Measurements from ENCODE around the gene KRTAP5-6.

KRTAP5-6 gene, protein sequence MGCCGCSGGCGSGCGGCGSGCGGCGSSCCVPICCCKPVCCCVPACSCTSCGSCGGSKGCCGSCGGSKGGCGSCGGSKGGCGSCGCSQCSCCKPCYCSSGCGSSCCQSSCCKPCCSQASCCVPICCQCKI

GRCh38 chr11:1696608-1697570, at the start of gene KRTAP5-6:
TSS of gene KRTAP5-6 (plus strand) at chr11:1697195. CDS start at chr11:1697246, 51 bp downstream.
- DNase-seq (ENCODE audit: low spot score) = no peak

DNA sequence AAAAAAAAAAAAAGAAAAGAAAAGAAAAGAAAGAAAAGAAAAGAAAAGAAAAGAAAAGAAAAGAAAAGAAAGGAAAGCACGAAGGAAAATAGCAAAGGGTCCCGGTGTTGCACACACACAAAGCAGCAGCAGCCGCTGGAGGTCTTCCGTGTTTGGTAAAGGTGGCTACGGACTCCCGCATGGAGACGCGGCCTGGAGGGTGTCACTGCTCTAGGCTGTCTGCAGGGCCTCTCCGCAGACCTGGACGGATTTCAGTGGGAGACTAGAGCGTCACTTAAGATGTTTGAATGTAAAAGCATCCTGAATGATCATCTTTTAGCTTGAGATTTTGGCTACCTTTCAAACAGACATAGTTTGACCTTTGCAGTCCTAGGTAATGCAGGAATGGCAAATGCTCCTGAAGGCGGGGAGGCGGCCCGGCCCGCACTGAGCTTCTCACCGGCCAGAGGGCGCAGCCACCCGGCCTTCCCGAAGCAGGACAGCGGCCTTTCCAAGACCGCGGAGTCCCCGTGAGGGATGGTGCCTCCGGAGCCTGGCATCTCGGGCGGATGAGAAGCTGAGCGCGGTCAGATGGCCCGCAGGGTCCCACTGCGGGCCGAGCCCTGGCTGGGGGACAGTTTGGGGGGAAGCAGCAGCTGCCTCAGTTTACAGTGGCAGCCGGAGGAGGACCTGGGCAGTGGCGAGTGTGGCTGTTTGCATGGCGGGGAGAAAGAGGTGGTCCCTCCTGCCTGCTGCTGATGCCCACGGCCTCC, 48.9 kb upstream of the KRTAP5-6 start:
- DNase-seq (ENCODE audit: low spot score) = no peak

DNA sequence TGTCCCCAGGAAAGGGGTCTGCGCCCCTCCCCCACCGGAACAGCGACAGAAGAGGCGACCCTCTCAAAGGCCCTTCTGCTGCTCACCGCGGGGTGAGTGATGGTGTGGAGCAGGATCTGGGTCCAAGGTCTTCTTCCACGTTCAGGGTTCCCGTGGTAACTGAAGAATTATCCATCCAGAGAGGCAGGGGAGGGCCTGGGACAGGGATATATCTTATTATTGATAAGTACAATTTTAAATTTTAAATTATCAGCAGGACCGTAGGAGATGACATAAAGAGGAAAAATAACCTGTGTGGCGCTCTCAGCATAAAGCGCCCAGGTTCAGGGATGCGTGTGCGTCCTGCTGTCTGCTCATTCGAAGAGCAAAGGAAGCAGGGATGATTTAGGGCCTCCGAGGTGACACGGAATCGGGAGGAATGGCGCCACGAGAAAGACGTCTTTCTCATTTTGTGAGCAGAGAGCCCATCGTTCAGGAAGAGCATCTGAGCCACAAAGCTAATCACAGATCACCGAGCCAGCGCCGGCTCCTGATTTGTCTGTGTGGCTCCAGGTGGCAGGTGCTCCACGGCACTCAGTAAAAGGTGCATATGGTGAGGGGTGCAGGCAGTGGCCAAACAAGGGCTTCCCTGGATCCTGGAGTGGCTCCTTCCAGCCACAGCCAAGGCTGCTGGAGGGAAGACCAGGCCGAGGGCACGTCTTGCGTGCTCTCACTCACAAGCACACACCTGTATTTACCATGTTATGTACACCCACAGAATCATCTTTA, 48.2 kb upstream of the KRTAP5-6 start:
- no peak for DNase-seq (ENCODE audit: low spot score)

DNA sequence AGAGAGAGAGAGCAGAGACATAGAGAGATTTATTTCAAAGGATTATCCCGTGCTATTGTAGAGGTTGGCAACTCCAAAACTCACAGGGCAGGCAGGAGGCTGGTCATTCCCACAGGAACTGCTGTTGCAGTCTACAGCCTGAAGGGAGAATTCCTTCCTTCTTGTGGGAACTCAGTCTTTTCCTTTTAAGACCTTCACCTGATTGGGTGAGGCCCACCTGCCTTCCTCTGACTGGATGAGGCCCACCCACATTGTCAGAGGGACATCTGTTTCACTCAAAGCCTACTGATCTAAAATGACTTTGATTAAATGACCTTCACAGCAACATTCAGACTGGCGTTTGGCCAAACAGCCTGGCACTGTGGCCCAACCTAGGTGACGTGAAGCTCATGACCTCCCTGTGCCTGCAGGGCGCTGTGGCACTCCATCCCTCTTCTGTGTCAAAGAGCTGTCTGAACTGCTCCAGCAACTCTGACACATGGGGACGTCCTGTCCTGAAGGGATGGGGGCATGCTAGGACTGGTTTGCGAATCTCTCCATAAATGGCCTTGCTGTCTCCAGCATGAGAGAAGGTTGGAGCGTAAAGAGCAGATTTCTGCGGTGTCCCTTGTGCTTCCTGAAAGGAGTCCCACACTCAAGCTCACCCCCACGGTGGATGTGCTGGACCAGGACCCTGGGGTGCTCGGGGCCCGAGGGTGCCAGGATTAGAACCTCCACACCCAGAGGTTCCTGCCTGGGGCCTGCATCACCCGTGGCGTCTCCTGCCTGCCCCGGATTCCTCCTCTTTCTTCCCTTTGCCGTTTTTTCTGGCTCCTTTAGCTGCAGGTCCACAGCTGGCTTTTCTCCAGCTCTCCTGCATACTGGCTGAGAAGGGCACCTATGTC, 46.7 kb upstream of the KRTAP5-6 start:
- DNase-seq (ENCODE audit: low spot score) = no peak

DNA sequence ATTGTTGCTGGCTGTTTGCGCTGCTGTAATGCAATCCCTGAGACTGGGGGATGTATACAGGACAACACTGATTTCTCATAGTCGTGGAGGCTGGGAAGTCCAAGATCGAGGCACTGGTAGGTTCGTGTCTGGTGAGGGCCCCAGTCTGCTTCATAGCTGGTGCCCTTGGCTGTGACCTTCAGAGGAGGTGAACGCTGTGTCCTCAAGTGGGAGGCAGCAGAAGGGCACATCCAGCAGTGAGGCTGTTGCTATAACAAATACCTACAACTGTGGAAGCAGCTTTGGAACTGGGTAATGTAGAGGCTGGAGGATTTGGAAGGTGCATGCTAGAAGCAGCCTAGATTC, 46.1 kb upstream of the KRTAP5-6 start:
- DNase-seq (ENCODE audit: low spot score) = no peak

GRCh38 chr11:1651411-1651980, 45.5 kb upstream of the KRTAP5-6 start:
- DNase-seq (ENCODE audit: low spot score) = no peak

- no peak for DNase-seq (ENCODE audit: low spot score)
Observed at GRCh38 chr11:1652026-1652425, 45.0 kb upstream of the KRTAP5-6 start.

DNA sequence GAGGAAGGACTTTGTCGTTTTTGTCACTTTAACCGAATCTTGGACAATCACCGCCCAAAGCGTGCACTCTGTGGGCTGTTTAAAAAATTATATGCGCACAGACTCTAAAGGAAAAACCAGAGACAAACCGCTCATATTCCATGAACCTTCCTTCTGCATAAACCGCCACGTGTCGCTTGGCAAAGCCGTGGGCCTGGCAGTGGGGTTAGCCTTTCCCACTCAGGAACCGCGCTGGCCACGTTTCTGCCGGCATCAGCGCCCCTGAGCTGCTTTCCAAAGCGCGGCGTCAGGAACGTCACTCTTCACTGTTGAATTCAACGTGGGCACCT, 44.6 kb upstream of the KRTAP5-6 start:
- no peak for DNase-seq (ENCODE audit: low spot score)

- peak; percentile 96 for DNase-seq (ENCODE audit: low spot score)
Observed at GRCh38 chr11:1652771-1653540, 44.0 kb upstream of the KRTAP5-6 start.

- DNase-seq (ENCODE audit: low spot score) = no peak
Observed at GRCh38 chr11:1653541-1654387, 43.2 kb upstream of the KRTAP5-6 start.

DNA sequence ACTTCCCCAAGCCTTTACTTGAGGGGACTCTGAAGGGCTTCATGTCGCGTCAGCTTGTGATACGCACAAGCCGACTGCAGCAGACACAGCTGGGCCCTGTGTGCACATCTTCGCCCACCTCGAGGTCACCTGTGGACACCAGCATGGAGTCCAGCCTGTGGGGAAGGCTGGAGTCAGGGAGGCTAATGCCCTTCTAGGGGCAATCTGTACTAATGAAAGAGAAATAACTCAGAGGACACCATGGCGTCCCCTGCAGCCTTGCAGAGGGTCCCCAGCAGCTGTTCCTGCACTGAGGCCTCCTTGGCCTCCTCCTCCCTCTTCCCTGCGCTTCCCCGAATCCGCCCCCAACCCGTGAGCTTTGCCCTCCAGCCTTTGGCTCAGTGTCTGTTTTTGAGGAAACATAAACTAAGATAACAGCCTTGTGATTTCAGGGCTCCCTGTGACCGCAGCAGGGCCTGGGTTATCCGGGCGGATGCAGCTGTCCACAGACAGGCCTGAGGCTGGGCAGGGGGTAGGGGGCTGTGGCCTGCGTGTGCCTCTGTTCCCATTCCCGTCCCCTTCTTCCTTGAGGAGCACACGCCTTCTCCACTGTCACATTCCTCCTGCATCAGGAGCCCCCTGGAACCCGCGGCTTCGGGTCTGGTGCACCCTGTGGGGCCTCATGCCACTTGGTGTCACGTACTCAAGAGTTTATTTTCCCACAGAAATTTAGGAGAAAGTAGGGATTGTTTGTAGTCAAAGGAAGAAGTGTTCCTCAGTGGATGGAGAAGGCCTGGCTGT, 42.4 kb upstream of the KRTAP5-6 start:
- DNase-seq (ENCODE audit: low spot score) = no peak

DNA sequence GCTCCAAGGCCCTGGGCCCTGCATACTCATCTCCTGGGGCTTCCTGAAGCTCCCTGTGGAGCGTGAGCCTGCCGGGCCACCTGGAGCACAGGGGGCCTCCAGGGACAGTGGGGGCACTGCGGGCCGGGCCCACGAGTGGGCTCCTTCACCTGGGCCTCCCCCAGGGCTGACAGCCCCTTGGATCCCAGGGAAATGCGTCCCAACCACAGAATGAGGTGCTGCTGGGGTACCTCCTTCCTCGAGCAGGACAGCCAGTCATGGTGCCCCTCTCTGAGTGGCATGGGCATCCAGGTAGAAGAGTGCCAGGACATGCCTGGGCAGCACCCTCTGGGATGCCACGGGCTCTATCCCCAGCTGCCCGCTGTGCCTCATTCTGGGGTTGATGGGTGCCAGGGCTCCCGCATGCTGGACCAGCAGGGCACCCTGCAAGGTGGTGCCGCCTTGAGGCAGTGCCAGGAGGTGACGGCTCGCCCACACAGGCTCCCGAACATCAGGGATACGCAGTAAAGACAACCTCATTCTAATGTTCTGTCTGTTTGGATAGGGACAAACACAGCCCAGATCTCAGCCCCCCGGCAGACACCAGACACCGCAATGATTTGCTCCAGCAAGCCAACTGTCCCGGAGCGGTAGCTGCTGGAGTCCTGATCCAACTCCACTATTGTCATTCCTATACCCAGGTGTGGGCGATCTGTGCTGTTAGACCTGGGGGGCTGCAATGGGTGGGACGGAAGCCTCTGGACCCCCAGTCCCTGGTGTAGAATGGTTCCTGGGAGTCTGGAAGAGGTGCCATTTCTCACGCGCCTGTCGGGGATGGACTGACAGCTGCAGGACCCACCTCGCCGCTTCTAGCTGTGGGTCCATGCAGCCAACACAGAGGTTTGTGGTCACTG, 41.6 kb upstream of the KRTAP5-6 start:
- no peak for DNase-seq (ENCODE audit: low spot score)

- no peak for DNase-seq (ENCODE audit: low spot score)
Observed at GRCh38 chr11:1656061-1656441, 40.9 kb upstream of the KRTAP5-6 start.

DNA sequence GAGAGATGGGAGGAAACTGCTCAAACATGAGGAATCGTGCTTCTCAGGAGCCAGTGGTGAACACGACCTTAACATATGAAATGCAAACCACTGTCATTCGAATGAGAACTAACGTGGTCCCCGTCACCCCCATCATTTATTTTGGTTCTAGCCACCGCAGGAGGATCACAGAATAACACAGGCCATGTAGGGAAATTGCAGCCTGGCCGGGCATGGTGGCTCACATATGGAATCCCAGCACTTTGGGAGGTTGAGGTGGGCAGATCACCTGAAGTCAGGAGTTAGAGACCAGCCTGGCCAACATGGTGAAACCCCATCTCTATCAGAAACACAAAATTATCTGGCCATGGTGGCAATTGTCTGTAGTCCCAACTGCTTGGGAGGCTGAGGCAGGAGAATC, 40.3 kb upstream of the KRTAP5-6 start:
- no peak for DNase-seq (ENCODE audit: low spot score)

- no peak for DNase-seq (ENCODE audit: low spot score)
Observed at GRCh38 chr11:1659506-1659905, 37.5 kb upstream of the KRTAP5-6 start.

DNA sequence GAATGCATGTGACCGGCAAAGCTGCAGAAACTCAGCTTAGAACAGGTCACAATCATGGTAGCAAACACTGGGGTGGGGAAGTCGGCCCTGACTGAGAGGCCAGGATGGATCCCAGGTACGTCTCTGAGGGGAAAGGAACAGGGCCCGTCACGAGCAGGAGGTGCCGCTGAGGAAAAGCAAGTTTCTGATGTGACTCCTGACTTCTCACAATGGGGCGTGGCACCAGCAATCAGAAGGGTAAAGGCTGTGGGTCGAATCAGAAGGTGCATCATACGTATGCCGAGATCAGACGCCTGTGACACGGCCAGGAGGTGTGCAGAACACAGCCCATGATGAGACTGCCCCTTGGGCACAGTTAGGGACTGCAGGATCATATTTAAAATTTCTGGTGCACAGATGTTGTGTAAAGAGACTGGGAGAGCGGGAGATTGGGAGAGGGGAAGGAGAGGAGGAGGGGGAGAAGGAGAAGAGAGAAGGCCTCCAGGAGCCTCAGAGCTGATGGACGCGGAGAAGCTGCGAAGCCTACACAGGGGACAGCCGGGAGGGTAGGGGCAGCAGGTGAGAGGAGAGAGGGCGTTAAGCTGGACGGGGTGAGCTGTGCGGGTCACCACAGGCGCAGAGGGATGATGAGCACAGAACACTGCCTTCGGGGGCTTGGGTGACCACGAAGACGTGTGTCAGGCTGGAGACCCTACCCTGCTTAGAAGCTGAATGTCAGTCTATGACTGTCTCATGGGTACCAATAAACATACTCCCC, 36.7 kb upstream of the KRTAP5-6 start:
- no peak for DNase-seq (ENCODE audit: low spot score)

Measured in iPS-NIHi11 (cell line).